Hepatocyte (in vitro differentiated cells): ENCODE measurements around the gene PRCD. TPM values are rescaled to one million over a fixed set of nuclear protein-coding genes. Genes with fewer than 3 reads are reported as not detected.

Experiments used
- DNase-seq: peaks from one replicate; pipeline ENCODE4 v3.0.0-alpha.2; 2016; ENCODE audit warnings: low spot score
- H2AFZ ChIP-seq: fragments of 200-600 bp; sonication (generic); 2 replicates; pipeline ENCODE4 v1.6.0; 2016; ENCODE audit warnings: antibody characterized with exemption, mild to moderate bottlenecking
- H3K27ac ChIP-seq: fragments of 200-600 bp; sonication (generic); 2 replicates; pipeline ENCODE4 v1.5.1; 2016; ENCODE audit warnings: mild to moderate bottlenecking
- H3K27me3 ChIP-seq: fragments of 200-600 bp; sonication (generic); 2 replicates; pipeline ENCODE4 v1.6.1; 2016
- H3K36me3 ChIP-seq: fragments of 200-600 bp; sonication (generic); replicated peaks from 2 replicates; pipeline ENCODE4 v1.5.1; 2016; ENCODE audit warnings: low read depth; ENCODE audit not compliant: insufficient read depth
- H3K4me1 ChIP-seq: fragments of 200-600 bp; sonication (generic); 2 replicates; pipeline ENCODE4 v1.5.1; 2016; ENCODE audit warnings: mild to moderate bottlenecking, moderate library complexity; ENCODE audit not compliant: insufficient read depth
- H3K4me2 ChIP-seq: fragments of 200-600 bp; sonication (generic); 2 replicates; pipeline ENCODE4 v1.6.0; 2016
- H3K4me3 ChIP-seq: fragments of 200-600 bp; sonication (generic); 2 replicates; pipeline ENCODE4 v1.5.1; 2016; ENCODE audit warnings: mild to moderate bottlenecking
- H3K79me2 ChIP-seq: fragments of 200-600 bp; sonication (generic); 2 replicates; pipeline ENCODE4 v1.6.0; 2017; ENCODE audit warnings: mild to moderate bottlenecking
- H3K9me2 ChIP-seq: fragments of 200-600 bp; sonication (generic); replicated peaks from 2 replicates; pipeline ENCODE4 v1.6.0; 2017; ENCODE audit warnings: mild to moderate bottlenecking; ENCODE audit not compliant: insufficient read depth
- H3K9me3 ChIP-seq: fragments of 200-600 bp; sonication (generic); 2 replicates; pipeline ENCODE4 v1.5.1; 2016; ENCODE audit warnings: low read depth, mild to moderate bottlenecking
- H4K20me1 ChIP-seq: fragments of 200-600 bp; sonication (generic); 2 replicates; pipeline ENCODE4 v1.6.0; 2016; ENCODE audit warnings: mild to moderate bottlenecking; ENCODE audit not compliant: insufficient read depth, poor library complexity, severe bottlenecking
- CTCF ChIP-seq: fragments of 200-600 bp; sonication (generic); IDR thresholded peaks from 2 replicates; pipeline ENCODE4 v1.5.1; 2016; ENCODE audit warnings: antibody characterized with exemption, mild to moderate bottlenecking; ENCODE audit not compliant: poor library complexity
- EZH2 ChIP-seq: fragments of 200-600 bp; sonication (generic); IDR thresholded peaks from 2 replicates; pipeline ENCODE4 v1.6.1; 2016; ENCODE audit warnings: antibody characterized with exemption, mild to moderate bottlenecking, borderline replicate concordance
- EZH2phosphoT487 ChIP-seq: fragments of 200-600 bp; sonication (generic); IDR thresholded peaks from one replicate; pipeline ENCODE4 v1.6.1; 2018; ENCODE audit warnings: antibody characterized with exemption, mild to moderate bottlenecking, low read depth, moderate library complexity; ENCODE audit not compliant: unreplicated experiment, severe bottlenecking
- WGBS: methylation state at CpG from one replicate; pipeline ENCODE4 v1.1.6; 2016; ENCODE audit warnings: low lambda C conversion rate; ENCODE audit errors: missing lambda C conversion rate; 5-methylcytosine and 5-hydroxymethylcytosine counted together
- polyA plus RNA-seq: library from polyadenylated mRNA; unstranded; fragments of >200 nt; fragmentation: Nextera tagmentation; extraction: Ambion mirVana; gene quantifications from 2 replicates; pipeline ENCODE4 v1.2.1, GENCODE V29; 2016
- total RNA-seq: library from RNA; depleted of rRNA; stranded (reverse); fragments of >200 nt; gene quantifications from 2 replicates; pipeline ENCODE4 v1.2.3, GENCODE V29; 2014

The PRCD gene
- total and polyA plus RNA-seq, 2 experiments from 2014 or later = 2.0 to 10.2 TPM

DNA sequence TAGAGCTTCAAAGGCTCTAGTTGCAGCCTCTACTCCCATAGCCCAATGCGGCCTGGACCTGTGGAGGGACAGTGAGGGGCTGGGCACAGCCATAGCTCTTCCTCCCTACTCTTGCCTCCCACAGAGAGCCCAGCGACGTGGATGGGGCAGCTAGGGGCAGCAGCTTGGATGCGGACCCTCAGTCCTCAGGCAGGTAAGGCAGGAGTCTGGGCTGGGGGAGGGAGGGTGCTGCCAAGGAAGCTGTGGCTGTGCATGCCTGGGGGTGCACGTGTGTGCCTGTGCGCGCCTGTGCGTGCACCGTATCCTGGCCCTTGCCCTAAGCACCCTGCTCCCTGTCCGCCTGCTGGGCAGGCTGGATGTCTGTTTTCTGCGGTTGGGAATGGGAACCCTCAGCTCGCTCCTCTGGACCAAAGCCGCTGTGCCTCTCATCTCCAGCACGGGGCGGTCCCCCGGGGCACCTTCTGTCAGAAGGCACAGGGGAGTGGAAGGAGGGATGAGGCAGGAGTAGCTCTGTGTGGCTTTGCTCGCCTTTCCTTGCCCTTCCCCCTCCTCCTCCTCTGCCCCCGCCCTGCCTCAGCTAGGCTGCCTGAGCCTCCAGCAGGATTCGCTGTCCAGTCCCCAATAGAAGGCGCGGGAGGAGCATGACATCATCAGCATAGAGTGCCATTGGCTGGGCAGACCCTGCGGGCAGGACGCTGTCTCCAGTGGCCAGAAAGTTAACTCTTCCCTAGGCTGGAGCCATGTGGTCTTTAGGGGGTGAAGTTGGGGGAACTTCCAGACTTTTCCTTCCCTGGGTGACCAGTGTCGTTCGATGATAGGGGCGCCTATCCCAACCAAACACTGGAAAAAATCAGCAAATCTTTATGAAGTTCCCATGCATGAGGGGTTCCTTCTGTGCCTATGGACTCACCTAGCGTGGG lies 797 bp downstream of the PRCD start:
- Histone ChIP-seq H3K4me2 (peak overlapping the region; percentile 81), H3K79me2 (no peaks in the 10 kb centered on the region), H3K9me2 (no peaks in the 10 kb centered on the region), H2AFZ (peak overlapping the region; percentile 38), H3K9me3 (no peaks in the 10 kb centered on the region), H3K27ac (no peak overlapping the region), H3K36me3 (no peaks in the 10 kb centered on the region), H3K27me3 (peaks cover 28% of the 10 kb centered on the region), H4K20me1 (no peaks in the 10 kb centered on the region), H3K4me3 (no peak overlapping the region), H3K4me1 (peaks cover 44% of the 10 kb centered on the region)
- WGBS = 12% methylated on average over 27 of the region's 27 CpGs
- peak; percentile 96 for DNase-seq
- TF ChIP-seq EZH2 (no peak), EZH2phosphoT487 (no peak), CTCF (no peak)

DNA sequence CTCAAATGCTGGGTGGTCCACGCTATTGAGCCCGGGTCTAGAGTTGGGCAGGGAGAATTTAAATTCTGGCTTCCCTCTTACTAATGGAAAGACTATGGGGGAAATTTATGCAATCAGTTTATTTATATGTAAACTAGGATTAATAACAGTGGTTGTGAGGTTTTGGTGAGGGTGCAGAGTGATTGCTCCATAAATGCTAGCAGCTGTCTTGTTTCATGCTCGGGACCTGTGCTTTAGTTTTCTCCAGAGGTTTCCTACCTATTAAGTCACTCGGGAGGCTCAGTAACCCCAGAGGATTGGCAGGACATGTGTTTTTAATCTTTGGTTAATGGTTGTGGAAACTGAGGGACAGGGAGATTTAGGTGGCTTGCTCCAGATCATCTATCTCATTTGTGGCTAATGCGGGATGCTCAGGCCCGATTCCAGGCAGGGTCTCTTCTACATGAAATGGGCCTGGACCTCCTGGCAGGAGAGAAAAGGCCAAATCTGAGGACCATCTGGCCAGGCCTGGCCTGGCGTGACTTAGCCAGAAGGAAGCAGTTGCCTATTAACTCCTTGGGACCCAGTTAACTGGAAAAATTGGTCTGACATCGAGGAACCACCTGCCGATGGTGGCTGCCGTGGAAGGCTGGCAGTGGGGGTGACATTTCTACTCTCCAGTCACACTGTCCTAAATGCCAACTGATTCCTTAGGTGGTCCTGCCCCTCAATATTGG lies 2.1 kb downstream of the PRCD start:
- no peak for TF ChIP-seq CTCF
- TF ChIP-seq EZH2 = no peak
- no peak for TF ChIP-seq EZH2phosphoT487
- H3K4me3 ChIP-seq = no peak overlapping the region
- H3K9me2 ChIP-seq = no peaks in the 10 kb centered on the region
- no peak overlapping the region for H3K27ac ChIP-seq
- no peak overlapping the region for H3K4me2 ChIP-seq
- no peaks in the 10 kb centered on the region for H3K36me3 ChIP-seq
- peaks cover 54% of the 10 kb centered on the region for H3K4me1 ChIP-seq
- H3K27me3 ChIP-seq = peaks cover 19% of the 10 kb centered on the region
- H3K9me3 ChIP-seq = no peaks in the 10 kb centered on the region
- H3K79me2 ChIP-seq = no peaks in the 10 kb centered on the region
- 72% methylated on average over 10 of the region's 10 CpGs for WGBS
- DNase-seq = no peak
- H2AFZ ChIP-seq = no peak overlapping the region
- H4K20me1 ChIP-seq = no peaks in the 10 kb centered on the region

DNA sequence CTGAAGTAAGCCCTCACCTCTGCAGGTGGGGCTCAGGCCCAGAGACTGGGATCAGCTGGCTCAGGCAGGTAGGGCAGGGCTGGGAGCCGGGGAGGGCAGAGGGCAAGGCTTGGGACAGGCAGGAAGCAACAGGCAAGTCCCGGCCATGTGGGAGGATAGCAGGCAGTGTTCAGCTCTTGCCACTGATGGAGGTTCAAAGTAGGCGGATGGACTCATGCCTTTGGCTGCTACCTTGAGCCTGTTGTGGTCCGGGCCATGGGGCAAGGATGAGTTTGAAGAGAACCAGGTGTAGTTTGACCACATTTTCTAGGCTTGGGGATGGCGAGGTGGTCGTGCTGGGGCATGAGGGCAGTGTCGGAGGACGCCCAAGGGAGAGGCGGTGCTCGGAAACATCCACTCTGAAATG lies 2.7 kb downstream of the PRCD start:
- Histone ChIP-seq H3K79me2 (no peaks in the 10 kb centered on the region), H3K27ac (no peak overlapping the region), H3K36me3 (no peaks in the 10 kb centered on the region), H3K4me1 (peaks cover 54% of the 10 kb centered on the region), H3K9me3 (no peaks in the 10 kb centered on the region), H3K27me3 (peaks cover 15% of the 10 kb centered on the region), H3K9me2 (no peaks in the 10 kb centered on the region), H3K4me2 (no peak overlapping the region), H3K4me3 (no peak overlapping the region), H2AFZ (no peak overlapping the region), H4K20me1 (no peaks in the 10 kb centered on the region)
- WGBS = 89% methylated on average over 10 of the region's 10 CpGs
- no peak for DNase-seq
- TF ChIP-seq EZH2 = no peak
- TF ChIP-seq CTCF = no peak
- no peak for TF ChIP-seq EZH2phosphoT487
